ENCODE measurements around the gene CRISPLD2.

DNA sequence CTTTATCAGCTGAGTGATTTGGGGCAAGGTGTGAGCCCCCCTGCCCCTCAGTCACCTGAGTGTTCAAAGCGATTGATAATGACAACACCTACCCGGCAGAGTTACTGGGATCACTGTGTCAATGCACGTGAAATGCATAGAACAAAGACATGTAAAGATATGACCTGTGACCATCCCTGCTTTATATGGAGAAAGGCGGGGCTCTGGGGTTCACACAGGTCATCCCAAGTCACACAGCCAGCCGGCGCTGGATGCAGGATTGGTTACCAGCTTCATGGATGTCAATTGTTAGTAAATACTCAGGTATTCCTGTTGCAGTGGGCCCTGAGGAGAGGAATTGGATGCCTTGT is 64.4 kb downstream of the CRISPLD2 start:
- TF ChIP-seq, protein P1, sequence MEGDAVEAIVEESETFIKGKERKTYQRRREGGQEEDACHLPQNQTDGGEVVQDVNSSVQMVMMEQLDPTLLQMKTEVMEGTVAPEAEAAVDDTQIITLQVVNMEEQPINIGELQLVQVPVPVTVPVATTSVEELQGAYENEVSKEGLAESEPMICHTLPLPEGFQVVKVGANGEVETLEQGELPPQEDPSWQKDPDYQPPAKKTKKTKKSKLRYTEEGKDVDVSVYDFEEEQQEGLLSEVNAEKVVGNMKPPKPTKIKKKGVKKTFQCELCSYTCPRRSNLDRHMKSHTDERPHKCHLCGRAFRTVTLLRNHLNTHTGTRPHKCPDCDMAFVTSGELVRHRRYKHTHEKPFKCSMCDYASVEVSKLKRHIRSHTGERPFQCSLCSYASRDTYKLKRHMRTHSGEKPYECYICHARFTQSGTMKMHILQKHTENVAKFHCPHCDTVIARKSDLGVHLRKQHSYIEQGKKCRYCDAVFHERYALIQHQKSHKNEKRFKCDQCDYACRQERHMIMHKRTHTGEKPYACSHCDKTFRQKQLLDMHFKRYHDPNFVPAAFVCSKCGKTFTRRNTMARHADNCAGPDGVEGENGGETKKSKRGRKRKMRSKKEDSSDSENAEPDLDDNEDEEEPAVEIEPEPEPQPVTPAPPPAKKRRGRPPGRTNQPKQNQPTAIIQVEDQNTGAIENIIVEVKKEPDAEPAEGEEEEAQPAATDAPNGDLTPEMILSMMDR (tag by site-specific recombination; IDR thresholded peaks at IDR 0.05) = no peak
- TF ChIP-seq ZNF510 (tag by site-specific recombination; IDR thresholded peaks at IDR 0.05; ENCODE audit: insufficient replicate concordance) (no peak), ZNF175 (tag by site-specific recombination; IDR thresholded peaks at IDR 0.05) (no peak), ZNF664 (tag by site-specific recombination; IDR thresholded peaks at IDR 0.05) (no peak), ZNF138 (tag by site-specific recombination; IDR thresholded peaks at IDR 0.05; ENCODE audit: borderline replicate concordance) (no peak), ZNF311 (tag by site-specific recombination; IDR thresholded peaks at IDR 0.05; ENCODE audit: borderline replicate concordance) (no peak), ZSCAN30 (tag by site-specific recombination; IDR thresholded peaks at IDR 0.05) (no peak), ZNF629 (tag by site-specific recombination; IDR thresholded peaks at IDR 0.05) (no peak)
- TF ChIP-seq, protein P2, sequence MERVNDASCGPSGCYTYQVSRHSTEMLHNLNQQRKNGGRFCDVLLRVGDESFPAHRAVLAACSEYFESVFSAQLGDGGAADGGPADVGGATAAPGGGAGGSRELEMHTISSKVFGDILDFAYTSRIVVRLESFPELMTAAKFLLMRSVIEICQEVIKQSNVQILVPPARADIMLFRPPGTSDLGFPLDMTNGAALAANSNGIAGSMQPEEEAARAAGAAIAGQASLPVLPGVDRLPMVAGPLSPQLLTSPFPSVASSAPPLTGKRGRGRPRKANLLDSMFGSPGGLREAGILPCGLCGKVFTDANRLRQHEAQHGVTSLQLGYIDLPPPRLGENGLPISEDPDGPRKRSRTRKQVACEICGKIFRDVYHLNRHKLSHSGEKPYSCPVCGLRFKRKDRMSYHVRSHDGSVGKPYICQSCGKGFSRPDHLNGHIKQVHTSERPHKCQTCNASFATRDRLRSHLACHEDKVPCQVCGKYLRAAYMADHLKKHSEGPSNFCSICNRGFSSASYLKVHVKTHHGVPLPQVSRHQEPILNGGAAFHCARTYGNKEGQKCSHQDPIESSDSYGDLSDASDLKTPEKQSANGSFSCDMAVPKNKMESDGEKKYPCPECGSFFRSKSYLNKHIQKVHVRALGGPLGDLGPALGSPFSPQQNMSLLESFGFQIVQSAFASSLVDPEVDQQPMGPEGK (tag by site-specific recombination; IDR thresholded peaks at IDR 0.05) = no peak

Data from HEK293 (cell line).